ENCODE results near the gene PTPRN2.

GRCh38 chr7:157734676-157735640 is 852.7 kb downstream of the PTPRN2 start:
- TF ChIP-seq POLR2A (IDR thresholded peaks at IDR 0.05; ENCODE audit: insufficient read depth in 1 of 2, low read depth in 2 of 2, low read length in 2 of 2) (no peak), TERF1 (CRISPR knock-in tag; IDR thresholded peaks at IDR 0.05) (no peak), PHB2 (IDR thresholded peaks at IDR 0.05; ENCODE audit: partially characterized antibody) (no peak), CTCF (CRISPR knock-in tag; IDR thresholded peaks at IDR 0.05) (no peak), EZH2 (conservative IDR thresholded peaks at IDR 0.05; ENCODE audit: low read depth, low read length) (no peak), SNAPC2 (CRISPR knock-in tag; IDR thresholded peaks at IDR 0.05) (no peak), MAX (IDR thresholded peaks at IDR 0.05) (no peak), SIN3A (IDR thresholded peaks at IDR 0.05; ENCODE audit: borderline replicate concordance, low read depth, low read length) (no peak), ESRRA (CRISPR knock-in tag; IDR thresholded peaks at IDR 0.05; ENCODE audit: low read depth) (no peak), ZKSCAN1 (IDR thresholded peaks at IDR 0.05; ENCODE audit: low read length) (no peak)
